ENCODE data around the gene HMGXB4.

- TF ChIP-seq CTCF (IDR thresholded peaks at IDR 0.05) (no peak), EP300 (IDR thresholded peaks at IDR 0.05) (no peak), POLR2AphosphoS5 (IDR thresholded peaks at IDR 0.05) (no peak)
Measured at GRCh38 chr22:35318346-35319215, 61.3 kb downstream of the HMGXB4 start.

Data from suprapubic skin (tissue), 4 donors.